Measurements from ENCODE around the gene SEC16B. TPM values are rescaled to one million over a fixed set of nuclear protein-coding genes. Genes with fewer than 3 reads are reported as not detected.

The SEC16B gene
- total RNA-seq, 1 donor from 2014 or later, result 0.64 TPM

GRCh38 chr1:177973585-177973984 lies 3.7 kb upstream of the SEC16B start:
- no peak for DNase-seq (ENCODE audit: extremely low spot score, unreplicated experiment)
- TF ChIP-seq, protein P1, sequence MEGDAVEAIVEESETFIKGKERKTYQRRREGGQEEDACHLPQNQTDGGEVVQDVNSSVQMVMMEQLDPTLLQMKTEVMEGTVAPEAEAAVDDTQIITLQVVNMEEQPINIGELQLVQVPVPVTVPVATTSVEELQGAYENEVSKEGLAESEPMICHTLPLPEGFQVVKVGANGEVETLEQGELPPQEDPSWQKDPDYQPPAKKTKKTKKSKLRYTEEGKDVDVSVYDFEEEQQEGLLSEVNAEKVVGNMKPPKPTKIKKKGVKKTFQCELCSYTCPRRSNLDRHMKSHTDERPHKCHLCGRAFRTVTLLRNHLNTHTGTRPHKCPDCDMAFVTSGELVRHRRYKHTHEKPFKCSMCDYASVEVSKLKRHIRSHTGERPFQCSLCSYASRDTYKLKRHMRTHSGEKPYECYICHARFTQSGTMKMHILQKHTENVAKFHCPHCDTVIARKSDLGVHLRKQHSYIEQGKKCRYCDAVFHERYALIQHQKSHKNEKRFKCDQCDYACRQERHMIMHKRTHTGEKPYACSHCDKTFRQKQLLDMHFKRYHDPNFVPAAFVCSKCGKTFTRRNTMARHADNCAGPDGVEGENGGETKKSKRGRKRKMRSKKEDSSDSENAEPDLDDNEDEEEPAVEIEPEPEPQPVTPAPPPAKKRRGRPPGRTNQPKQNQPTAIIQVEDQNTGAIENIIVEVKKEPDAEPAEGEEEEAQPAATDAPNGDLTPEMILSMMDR (IDR thresholded peaks at IDR 0.05), result no peak
- no peak overlapping the region for H3K27ac Mint-ChIP-seq (ENCODE audit: unreplicated experiment)
- H3K27me3 Mint-ChIP-seq (ENCODE audit: unreplicated experiment), result no peaks in the 10 kb centered on the region
- no peak overlapping the region for H3K4me3 Mint-ChIP-seq (ENCODE audit: unreplicated experiment)
- H3K9me3 Mint-ChIP-seq (ENCODE audit: unreplicated experiment), result no peaks in the 10 kb centered on the region
- H3K4me1 Mint-ChIP-seq (ENCODE audit: unreplicated experiment), result peaks cover 5% of the 10 kb centered on the region
- H3K36me3 Mint-ChIP-seq (ENCODE audit: unreplicated experiment), result no peaks in the 10 kb centered on the region

- DNase-seq (ENCODE audit: extremely low spot score, unreplicated experiment), result no peak
- H3K27ac Mint-ChIP-seq (ENCODE audit: unreplicated experiment), result no peak overlapping the region
Measured at GRCh38 chr1:177969109-177969508, 749 bp downstream of the SEC16B start.

DNA sequence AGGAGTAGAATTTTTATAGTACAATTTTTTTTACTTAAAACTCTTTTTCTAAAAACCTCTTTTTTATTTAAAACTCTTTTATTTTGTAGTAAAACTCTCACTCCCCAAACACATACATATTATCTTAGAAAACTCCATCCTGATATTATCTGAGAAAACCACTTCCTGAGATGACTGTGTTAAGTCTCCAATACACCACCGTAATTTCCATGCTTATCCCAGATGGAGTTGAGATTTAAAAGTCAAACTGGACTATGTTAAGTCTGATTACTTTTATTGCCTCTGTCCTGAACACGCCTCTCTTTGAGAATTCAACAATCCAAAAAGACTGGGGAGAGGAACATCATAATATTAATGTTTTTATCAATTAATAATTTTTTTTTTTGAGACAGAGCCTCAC lies 3.7 kb downstream of the SEC16B start:
- Mint-ChIP-seq H3K4me3 (ENCODE audit: unreplicated experiment) (no peak overlapping the region), H3K27me3 (ENCODE audit: unreplicated experiment) (no peaks in the 10 kb centered on the region), H3K9me3 (ENCODE audit: unreplicated experiment) (no peaks in the 10 kb centered on the region), H3K36me3 (ENCODE audit: unreplicated experiment) (no peaks in the 10 kb centered on the region), H3K27ac (ENCODE audit: unreplicated experiment) (no peak overlapping the region), H3K4me1 (ENCODE audit: unreplicated experiment) (no peaks in the 10 kb centered on the region)
- DNase-seq (ENCODE audit: extremely low spot score, unreplicated experiment), result no peak
- TF ChIP-seq, protein P1 (IDR thresholded peaks at IDR 0.05), result no peak

More at GRCh38 chr1:177969109-177969508, 749 bp downstream of the SEC16B start:
- H3K36me3 Mint-ChIP-seq (ENCODE audit: unreplicated experiment), result no peaks in the 10 kb centered on the region
- no peaks in the 10 kb centered on the region for H3K9me3 Mint-ChIP-seq (ENCODE audit: unreplicated experiment)
- H3K4me1 Mint-ChIP-seq (ENCODE audit: unreplicated experiment), result no peaks in the 10 kb centered on the region
- TF ChIP-seq, protein P1 (IDR thresholded peaks at IDR 0.05), result no peak
- no peaks in the 10 kb centered on the region for H3K27me3 Mint-ChIP-seq (ENCODE audit: unreplicated experiment)
- no peak overlapping the region for H3K4me3 Mint-ChIP-seq (ENCODE audit: unreplicated experiment)

GRCh38 chr1:177965293-177965692 lies 4.6 kb downstream of the SEC16B start:
- TF ChIP-seq, protein P1 (IDR thresholded peaks at IDR 0.05), result no peak
- Mint-ChIP-seq H3K9me3 (ENCODE audit: unreplicated experiment) (no peaks in the 10 kb centered on the region), H3K4me3 (ENCODE audit: unreplicated experiment) (no peak overlapping the region), H3K36me3 (ENCODE audit: unreplicated experiment) (no peaks in the 10 kb centered on the region), H3K4me1 (ENCODE audit: unreplicated experiment) (peaks cover under 1% of the 10 kb centered on the region), H3K27me3 (ENCODE audit: unreplicated experiment) (no peaks in the 10 kb centered on the region), H3K27ac (ENCODE audit: unreplicated experiment) (no peak overlapping the region)
- no peak for DNase-seq (ENCODE audit: extremely low spot score, unreplicated experiment)

- TF ChIP-seq, protein P1 (IDR thresholded peaks at IDR 0.05), result no peak
- Mint-ChIP-seq H3K9me3 (ENCODE audit: unreplicated experiment) (no peaks in the 10 kb centered on the region), H3K4me1 (ENCODE audit: unreplicated experiment) (peaks cover 7% of the 10 kb centered on the region), H3K27me3 (ENCODE audit: unreplicated experiment) (no peaks in the 10 kb centered on the region), H3K27ac (ENCODE audit: unreplicated experiment) (no peak overlapping the region), H3K36me3 (ENCODE audit: unreplicated experiment) (no peaks in the 10 kb centered on the region), H3K4me3 (ENCODE audit: unreplicated experiment) (no peak overlapping the region)
- DNase-seq (ENCODE audit: extremely low spot score, unreplicated experiment), result no peak
Measured at GRCh38 chr1:177964336-177964735, 5.5 kb downstream of the SEC16B start.
